ENCODE data around the gene PPP1CC.
"Not testable (repeated sequence)": the region's sequence is repeated elsewhere in the genome, so short reads cannot be mapped to it uniquely, and the experiment has no call there.

The PPP1CC gene

GRCh38 chr12:110742718-110743570 is at the start of gene PPP1CC:
Gene PPP1CC, minus strand, starts transcription at chr12:110742891. Its CDS starts 184 bp downstream, at chr12:110742707.
- peak; percentile 89 to 97 for DNase-seq

GRCh38 chr12:110791589-110791988 is 48.9 kb upstream of the PPP1CC start:
- no peak for DNase-seq

GRCh38 chr12:110790301-110790700 is 47.6 kb upstream of the PPP1CC start:
- no peak for DNase-seq

GRCh38 chr12:110786012-110786411 is 43.3 kb upstream of the PPP1CC start:
- DNase-seq, result no peak

- no peak for DNase-seq
Measured at GRCh38 chr12:110785240-110785639, 42.5 kb upstream of the PPP1CC start.

- no peak for DNase-seq
Measured at GRCh38 chr12:110782922-110783321, 40.2 kb upstream of the PPP1CC start.

- DNase-seq, result no peak
Measured at GRCh38 chr12:110782094-110782493, 39.4 kb upstream of the PPP1CC start.

GRCh38 chr12:110780448-110780847 is 37.8 kb upstream of the PPP1CC start:
- no peak for DNase-seq

GRCh38 chr12:110778833-110779577 is 36.3 kb upstream of the PPP1CC start:
- no peak for DNase-seq

- DNase-seq, result no peak
Measured at GRCh38 chr12:110776410-110776809, 33.7 kb upstream of the PPP1CC start.

GRCh38 chr12:110775997-110776396 is 33.3 kb upstream of the PPP1CC start:
- no peak for DNase-seq

- DNase-seq, result no peak
Measured at GRCh38 chr12:110774824-110775223, 32.1 kb upstream of the PPP1CC start.

- no peak for DNase-seq
Measured at GRCh38 chr12:110768960-110769359, 26.3 kb upstream of the PPP1CC start.

- no peak for DNase-seq
Measured at GRCh38 chr12:110767863-110768262, 25.2 kb upstream of the PPP1CC start.

GRCh38 chr12:110766311-110767154 is 23.8 kb upstream of the PPP1CC start:
- DNase-seq, result no peak

- DNase-seq, result not testable (repeated sequence)
Measured at GRCh38 chr12:110765572-110765971, 22.9 kb upstream of the PPP1CC start.

GRCh38 chr12:110765111-110765510 is 22.4 kb upstream of the PPP1CC start:
- peak; percentile 46 to 68 for DNase-seq

- DNase-seq, result no peak
Measured at GRCh38 chr12:110763583-110763982, 20.9 kb upstream of the PPP1CC start.

GRCh38 chr12:110762891-110763290 is 20.2 kb upstream of the PPP1CC start:
- DNase-seq, result no peak

- no peak for DNase-seq
Measured at GRCh38 chr12:110760204-110760609, 17.5 kb upstream of the PPP1CC start.

GRCh38 chr12:110758922-110759321 is 16.2 kb upstream of the PPP1CC start:
- no peak for DNase-seq

- no peak for DNase-seq
Measured at GRCh38 chr12:110756611-110757010, 13.9 kb upstream of the PPP1CC start.

All from NCI-H187 (cell line).